GM23248 (cell line): Measurements from ENCODE around the gene ATP6V1B1.

Experiments
- EZH2 ChIP-seq: fragments of 200-600 bp; sonication (generic); IDR thresholded peaks from 2 replicates; pipeline ENCODE4 v1.6.1; 2018; ENCODE audit warnings: antibody characterized with exemption, mild to moderate bottlenecking; ENCODE audit not compliant: insufficient read depth, poor library complexity, severe bottlenecking
- EZH2phosphoT487 ChIP-seq: fragments of 200-600 bp; sonication (generic); IDR thresholded peaks from 2 replicates; pipeline ENCODE4 v1.6.1; 2018; ENCODE audit warnings: antibody characterized with exemption, moderate library complexity, mild to moderate bottlenecking, low read depth; ENCODE audit not compliant: insufficient read depth

DNA sequence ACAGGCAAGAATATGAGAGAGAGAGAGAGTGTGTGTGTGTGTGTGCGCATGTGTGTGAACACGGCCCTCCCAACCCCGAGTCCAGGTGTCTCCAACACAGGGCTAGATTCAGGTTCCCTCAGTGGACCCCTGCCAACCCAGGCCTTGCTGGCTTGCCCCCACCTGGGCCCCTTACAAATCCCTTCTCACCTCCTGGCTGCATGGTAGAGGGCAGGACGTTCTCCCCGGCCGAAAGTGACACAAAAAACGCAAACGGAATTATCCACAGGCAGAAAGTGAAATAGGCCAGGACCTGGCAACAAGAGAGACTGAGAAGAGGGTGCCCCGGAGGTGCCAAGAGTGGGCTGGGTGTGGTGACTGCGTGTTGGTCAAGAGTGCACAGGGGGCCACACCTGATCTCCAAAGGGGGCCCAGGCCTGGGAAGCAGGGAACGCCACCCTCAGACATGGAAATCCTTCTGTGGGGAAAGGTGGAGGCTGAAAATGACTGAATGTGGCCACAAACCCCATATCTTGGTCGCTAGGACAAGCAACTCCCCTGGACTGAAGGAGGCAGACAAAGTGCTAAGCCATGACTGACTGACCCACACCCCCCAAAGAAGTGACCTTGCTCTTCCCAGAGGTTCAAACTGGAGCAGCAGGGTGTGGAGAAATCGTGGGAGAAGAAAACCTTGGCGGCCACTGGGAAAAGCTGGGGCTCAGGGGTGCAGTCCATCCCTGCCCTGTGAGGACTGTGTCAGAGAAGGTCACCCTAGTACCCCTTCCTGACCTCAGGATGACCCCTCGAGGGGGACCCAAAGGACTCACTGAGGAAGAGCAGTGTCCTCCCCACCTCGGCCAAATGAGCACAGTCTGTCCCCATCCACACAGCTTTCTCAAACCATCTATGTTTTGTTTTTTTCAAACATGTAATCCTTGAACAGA, 53.3 kb downstream of the ATP6V1B1 start:
- no peak for TF ChIP-seq EZH2
- no peak for TF ChIP-seq EZH2phosphoT487
